22Rv1 (cell line): ENCODE results near the gene DENND6B.

Experiments used
- CTCF ChIP-seq: fragments of 450-650 bp; IDR thresholded peaks from 2 replicates; pipeline ENCODE4 v1.5.1; 2017; ENCODE audit warnings: mild to moderate bottlenecking
- ZFX ChIP-seq: fragments of 450-650 bp; IDR thresholded peaks from 2 replicates; pipeline ENCODE4 v1.6.1; 2017; ENCODE audit warnings: antibody characterized with exemption, borderline replicate concordance

DNA sequence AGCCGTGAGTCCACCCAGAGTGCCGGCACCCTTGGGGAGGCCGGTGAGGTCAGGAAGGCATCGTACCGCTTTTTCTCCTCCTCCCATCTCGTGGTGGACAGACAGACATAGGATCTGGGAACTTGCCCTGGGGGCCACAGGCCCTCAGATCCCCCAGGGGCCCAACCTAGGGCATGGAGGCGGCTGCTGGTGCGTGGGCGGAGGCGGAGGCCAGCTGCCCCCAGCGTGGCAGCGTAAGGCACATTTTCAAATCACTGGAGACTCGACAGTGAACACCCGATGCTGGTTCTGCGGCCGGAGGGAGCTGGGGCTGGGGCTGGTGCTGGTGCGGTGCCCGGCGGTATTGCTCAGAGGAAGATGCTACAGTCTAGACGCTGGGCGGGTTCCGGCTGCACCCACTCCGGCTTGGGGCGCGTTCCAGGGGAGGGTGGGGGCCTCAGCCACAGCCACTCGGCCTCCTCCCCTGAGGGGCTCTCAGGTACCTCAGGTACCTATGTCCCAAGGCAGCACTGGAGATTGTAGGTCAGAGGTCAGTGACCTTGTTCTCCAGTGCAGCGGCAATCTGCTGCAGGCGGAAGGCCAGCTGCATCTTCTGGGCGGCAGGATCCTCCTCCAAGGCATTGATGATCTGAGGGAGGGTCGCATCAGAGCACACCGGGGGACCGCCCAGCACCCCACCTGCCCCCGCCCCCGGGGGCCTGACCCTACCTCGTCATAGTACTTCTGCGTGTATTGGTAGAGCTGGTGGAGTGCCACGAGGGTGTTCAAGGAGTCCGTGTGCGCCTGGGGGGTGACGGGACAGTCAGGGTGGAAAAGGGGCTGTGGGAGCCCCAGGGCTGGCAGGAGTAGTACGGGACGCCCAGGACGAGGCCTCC, 51.4 kb downstream of the DENND6B start:
- TF ChIP-seq CTCF, result no peak
- TF ChIP-seq ZFX, result no peak
